ENCODE measurements around the gene L3MBTL2. TPM values are rescaled to one million over a fixed set of nuclear protein-coding genes. Genes with fewer than 3 reads are reported as not detected.
A peak's percentile ranks its signal among the peaks of the same experiment; 100 is the strongest.

The L3MBTL2 gene
- total RNA-seq, 1 donor from 2014 or later, result 26.4 TPM

DNA sequence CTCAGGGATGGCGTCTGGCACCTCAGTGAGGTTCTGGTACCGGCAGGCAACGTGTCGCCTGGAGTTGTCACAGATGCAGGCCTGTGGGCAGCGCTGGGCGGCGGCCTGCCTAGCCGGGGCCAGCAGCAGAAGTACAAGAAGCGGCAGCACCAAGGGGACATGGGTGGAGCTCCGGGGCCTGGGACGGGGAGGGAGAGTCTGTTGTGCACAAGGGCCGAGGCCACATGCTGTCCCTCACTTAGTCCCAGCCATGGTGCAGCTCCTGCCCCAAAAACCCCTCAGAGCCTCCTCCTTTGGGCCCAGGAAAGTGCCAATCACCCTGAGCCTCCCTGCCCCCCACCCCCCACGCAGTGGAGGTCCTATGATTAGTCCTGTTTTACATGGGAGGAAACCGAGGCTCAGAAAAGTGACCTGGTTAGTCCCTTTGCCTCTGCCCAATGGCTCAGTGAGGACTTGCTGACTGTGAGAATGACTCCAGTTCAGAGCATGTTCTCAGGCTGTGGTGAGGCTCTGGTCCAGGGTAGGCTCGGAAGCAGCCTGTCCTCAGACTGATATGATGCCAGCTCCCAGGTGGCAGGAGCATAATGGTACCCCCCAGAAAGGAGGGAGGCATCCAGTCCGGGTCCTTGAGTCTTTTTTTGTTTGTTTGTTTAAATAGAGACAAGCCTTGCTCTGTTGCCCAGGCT is 34.5 kb downstream of the L3MBTL2 start:
- no peaks in the 10 kb centered on the region for H3K36me3 Mint-ChIP-seq
- H3K27me3 Mint-ChIP-seq (ENCODE audit: low read depth), result no peaks in the 10 kb centered on the region
- peak overlapping the region; percentile 61 for H3K4me3 Mint-ChIP-seq
- peaks cover 12% of the 10 kb centered on the region for H3K4me1 Mint-ChIP-seq
- H3K9me3 Mint-ChIP-seq, result no peaks in the 10 kb centered on the region
- DNase-seq (ENCODE audit: low spot score in 2 of 2, unreplicated experiment in 2 of 2), result no peak
- H3K27ac Mint-ChIP-seq, result no peak overlapping the region
- no peak for TF ChIP-seq CTCF (IDR thresholded peaks at IDR 0.05; ENCODE audit: unreplicated experiment)

- Mint-ChIP-seq H3K9me3 (no peaks in the 10 kb centered on the region), H3K27me3 (ENCODE audit: low read depth) (no peaks in the 10 kb centered on the region), H3K27ac (no peak within 1 kb of the TSS), H3K4me3 (no peak within 1 kb of the TSS), H3K36me3 (no peaks in the 10 kb centered on the region), H3K4me1 (peaks cover 12% of the 10 kb centered on the region)
- no peak for DNase-seq (ENCODE audit: low spot score in 2 of 2, unreplicated experiment in 2 of 2)
- TF ChIP-seq CTCF (IDR thresholded peaks at IDR 0.05; ENCODE audit: unreplicated experiment), result no peak
Measured at GRCh38 chr22:41240377-41241132, 35.4 kb downstream of the L3MBTL2 start, which contains the start of gene CHADL. Gene CHADL, minus strand, starts transcription at chr22:41240931. Its CDS starts 50 bp downstream, at chr22:41240881.

GRCh38 chr22:41241133-41241676 is 36.1 kb downstream of the L3MBTL2 start:
- TF ChIP-seq CTCF (IDR thresholded peaks at IDR 0.05; ENCODE audit: unreplicated experiment), result no peak
- Mint-ChIP-seq H3K36me3 (no peaks in the 10 kb centered on the region), H3K27me3 (ENCODE audit: low read depth) (no peaks in the 10 kb centered on the region), H3K4me3 (no peak overlapping the region), H3K9me3 (no peaks in the 10 kb centered on the region), H3K4me1 (peaks cover 12% of the 10 kb centered on the region), H3K27ac (no peak overlapping the region)
- no peak for DNase-seq (ENCODE audit: low spot score in 2 of 2, unreplicated experiment in 2 of 2)

DNA sequence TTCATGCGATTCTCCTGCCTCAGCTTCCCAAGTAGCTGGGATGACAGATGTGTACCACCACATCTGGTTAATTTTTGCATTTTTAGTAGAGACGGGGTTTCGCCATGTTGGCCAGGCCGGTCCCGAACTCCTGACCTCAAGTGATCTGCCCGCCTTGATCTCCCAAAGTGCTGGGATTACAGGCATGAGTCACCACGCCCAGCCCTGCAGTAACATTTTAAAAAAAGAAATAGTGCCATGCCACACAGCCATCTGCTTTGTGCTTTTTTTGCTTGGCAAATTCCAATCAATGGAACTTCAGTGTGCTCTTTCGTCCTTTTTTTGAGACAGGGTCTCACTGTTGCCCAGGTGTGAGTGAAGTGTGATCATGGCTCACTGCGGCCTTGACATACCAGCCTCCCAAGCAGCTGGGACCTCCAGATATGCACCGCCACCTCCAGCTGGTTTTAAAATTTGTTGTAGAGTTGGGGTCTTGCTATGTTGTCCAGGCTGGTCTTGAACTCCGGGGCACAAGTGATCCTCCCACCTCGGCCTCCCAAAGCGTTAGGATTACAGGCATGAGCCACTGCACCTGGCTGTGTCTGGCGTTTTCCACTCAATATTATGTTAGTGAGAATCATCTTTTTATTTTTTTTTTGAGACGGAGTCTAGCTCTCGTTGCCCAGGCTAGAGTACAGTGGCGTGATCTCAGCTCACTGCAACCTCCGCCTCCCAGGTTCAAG is 37.4 kb downstream of the L3MBTL2 start:
- Mint-ChIP-seq H3K27me3 (ENCODE audit: low read depth) (no peaks in the 10 kb centered on the region), H3K27ac (no peak overlapping the region), H3K4me3 (no peak overlapping the region), H3K36me3 (peaks cover 2% of the 10 kb centered on the region), H3K4me1 (peaks cover 4% of the 10 kb centered on the region), H3K9me3 (no peaks in the 10 kb centered on the region)
- no peak for DNase-seq (ENCODE audit: low spot score in 2 of 2, unreplicated experiment in 2 of 2)
- no peak for TF ChIP-seq CTCF (IDR thresholded peaks at IDR 0.05; ENCODE audit: unreplicated experiment)

DNA sequence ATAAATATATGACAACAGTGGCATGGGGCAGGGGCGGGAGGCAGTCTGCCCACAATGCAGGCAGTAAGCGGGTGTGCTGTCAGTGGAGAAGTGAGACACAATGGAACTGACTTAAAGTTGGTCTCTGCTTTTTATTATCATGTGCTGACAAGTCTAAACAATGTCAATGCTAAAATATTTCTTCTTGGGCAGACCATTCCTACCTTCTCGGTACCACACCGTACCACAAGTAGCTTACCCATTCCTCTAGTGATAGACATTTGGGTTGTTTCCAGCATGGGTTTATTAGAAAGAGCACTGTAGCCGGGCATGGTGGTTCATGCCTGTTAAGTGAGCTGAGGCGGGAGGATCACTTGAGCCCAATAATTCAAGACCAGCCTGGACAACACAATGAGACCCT is 38.2 kb downstream of the L3MBTL2 start:
- Mint-ChIP-seq H3K36me3 (peaks cover 5% of the 10 kb centered on the region), H3K4me3 (no peak overlapping the region)
- DNase-seq (ENCODE audit: low spot score in 2 of 2, unreplicated experiment in 2 of 2), result no peak

More for the DNA sequence above, 38.2 kb downstream of the L3MBTL2 start:
- Mint-ChIP-seq H3K27me3 (ENCODE audit: low read depth) (no peaks in the 10 kb centered on the region), H3K27ac (no peak overlapping the region), H3K9me3 (no peaks in the 10 kb centered on the region), H3K4me1 (peaks cover 4% of the 10 kb centered on the region)
- TF ChIP-seq CTCF (IDR thresholded peaks at IDR 0.05; ENCODE audit: unreplicated experiment), result no peak

Data from mesothelial cell of epicardium (in vitro differentiated cells).